Upper lobe of left lung (tissue), 4 donors: ENCODE results near the gene BCAS3.

Experiments used
- EP300 ChIP-seq, 4 donors: sonication (generic); formaldehyde crosslinking; IDR thresholded peaks; one replicate each; pipeline ENCODE4 v1.5.1; 2017; ENCODE audit warnings: antibody characterized with exemption in 4 of 4, control low read depth in 2 of 4
- POLR2A ChIP-seq, 4 donors: fragments of 450-650 bp; IDR thresholded peaks; one replicate each; pipeline ENCODE4 v1.5.1; 2016 to 2017; ENCODE audit warnings: antibody characterized with exemption in 4 of 4, mild to moderate bottlenecking in 2 of 4
- POLR2AphosphoS5 ChIP-seq, 2 donors: sonication (generic); formaldehyde crosslinking; IDR thresholded peaks; one replicate each; pipeline ENCODE4 v1.5.1; 2017; ENCODE audit warnings: antibody characterized with exemption in 2 of 2
- TF ChIP-seq, protein P1 (sequence below), 6 experiments: fragments of 450-650 bp in 4 of 6; fragments of 200-600 bp in 2 of 6; sonication (generic) in 2 of 6; IDR thresholded peaks; one replicate each; pipeline ENCODE4 v1.5.1; 2016 to 2019; ENCODE audit warnings: antibody characterized with exemption in 6 of 6

DNA sequence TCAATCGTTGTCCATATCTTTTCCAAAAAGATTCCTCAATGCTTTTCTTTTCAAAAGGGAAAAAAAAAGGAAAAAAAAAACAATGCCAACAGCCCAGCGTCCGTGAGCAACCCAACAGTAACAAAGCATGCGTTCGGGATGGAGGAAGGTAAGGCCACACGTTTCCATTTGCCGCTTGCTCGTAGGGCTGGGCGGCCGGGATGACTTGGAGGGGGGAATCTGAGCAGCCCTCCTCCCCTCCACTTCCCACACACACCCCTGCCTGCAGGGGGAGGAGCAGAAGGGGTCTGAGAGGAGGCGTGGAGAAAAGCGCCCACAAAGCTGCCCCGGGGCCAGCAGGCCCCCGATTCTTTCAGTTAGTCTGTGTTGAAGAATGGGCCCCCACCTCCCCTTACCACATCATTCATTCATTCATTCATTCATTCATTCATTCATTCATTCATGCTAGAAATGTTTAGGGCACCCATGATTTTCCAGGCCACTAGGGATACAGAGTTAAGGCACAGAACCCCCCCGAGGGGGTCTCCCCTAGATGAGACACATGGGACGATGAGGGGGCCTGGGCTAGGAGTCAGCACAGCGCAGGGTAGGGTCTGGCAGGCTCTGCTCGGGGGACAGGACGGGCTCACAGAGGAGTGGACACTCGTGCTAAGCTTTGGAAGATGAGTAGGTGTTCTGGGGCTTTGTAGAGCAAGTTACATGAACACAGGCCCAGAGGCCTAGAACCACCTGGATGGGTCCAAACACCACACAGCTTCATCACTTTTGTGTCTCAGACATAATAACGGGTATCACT, 711.1 kb downstream of the BCAS3 start:
- TF ChIP-seq, protein P1, sequence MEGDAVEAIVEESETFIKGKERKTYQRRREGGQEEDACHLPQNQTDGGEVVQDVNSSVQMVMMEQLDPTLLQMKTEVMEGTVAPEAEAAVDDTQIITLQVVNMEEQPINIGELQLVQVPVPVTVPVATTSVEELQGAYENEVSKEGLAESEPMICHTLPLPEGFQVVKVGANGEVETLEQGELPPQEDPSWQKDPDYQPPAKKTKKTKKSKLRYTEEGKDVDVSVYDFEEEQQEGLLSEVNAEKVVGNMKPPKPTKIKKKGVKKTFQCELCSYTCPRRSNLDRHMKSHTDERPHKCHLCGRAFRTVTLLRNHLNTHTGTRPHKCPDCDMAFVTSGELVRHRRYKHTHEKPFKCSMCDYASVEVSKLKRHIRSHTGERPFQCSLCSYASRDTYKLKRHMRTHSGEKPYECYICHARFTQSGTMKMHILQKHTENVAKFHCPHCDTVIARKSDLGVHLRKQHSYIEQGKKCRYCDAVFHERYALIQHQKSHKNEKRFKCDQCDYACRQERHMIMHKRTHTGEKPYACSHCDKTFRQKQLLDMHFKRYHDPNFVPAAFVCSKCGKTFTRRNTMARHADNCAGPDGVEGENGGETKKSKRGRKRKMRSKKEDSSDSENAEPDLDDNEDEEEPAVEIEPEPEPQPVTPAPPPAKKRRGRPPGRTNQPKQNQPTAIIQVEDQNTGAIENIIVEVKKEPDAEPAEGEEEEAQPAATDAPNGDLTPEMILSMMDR (IDR thresholded peaks at IDR 0.05): no peak
- no peak for TF ChIP-seq EP300 (IDR thresholded peaks at IDR 0.05)
- TF ChIP-seq POLR2A (IDR thresholded peaks at IDR 0.05): no peak
- TF ChIP-seq POLR2AphosphoS5 (IDR thresholded peaks at IDR 0.05): no peak
